LNCAP (cell line): ENCODE data around the gene NMNAT2.

Experiments
- TF ChIP-seq, protein P1 (sequence below): fragments of 450-650 bp; IDR thresholded peaks from 2 replicates; pipeline ENCODE4 v1.5.1; 2017; ENCODE audit warnings: mild to moderate bottlenecking

Gene NMNAT2

DNA sequence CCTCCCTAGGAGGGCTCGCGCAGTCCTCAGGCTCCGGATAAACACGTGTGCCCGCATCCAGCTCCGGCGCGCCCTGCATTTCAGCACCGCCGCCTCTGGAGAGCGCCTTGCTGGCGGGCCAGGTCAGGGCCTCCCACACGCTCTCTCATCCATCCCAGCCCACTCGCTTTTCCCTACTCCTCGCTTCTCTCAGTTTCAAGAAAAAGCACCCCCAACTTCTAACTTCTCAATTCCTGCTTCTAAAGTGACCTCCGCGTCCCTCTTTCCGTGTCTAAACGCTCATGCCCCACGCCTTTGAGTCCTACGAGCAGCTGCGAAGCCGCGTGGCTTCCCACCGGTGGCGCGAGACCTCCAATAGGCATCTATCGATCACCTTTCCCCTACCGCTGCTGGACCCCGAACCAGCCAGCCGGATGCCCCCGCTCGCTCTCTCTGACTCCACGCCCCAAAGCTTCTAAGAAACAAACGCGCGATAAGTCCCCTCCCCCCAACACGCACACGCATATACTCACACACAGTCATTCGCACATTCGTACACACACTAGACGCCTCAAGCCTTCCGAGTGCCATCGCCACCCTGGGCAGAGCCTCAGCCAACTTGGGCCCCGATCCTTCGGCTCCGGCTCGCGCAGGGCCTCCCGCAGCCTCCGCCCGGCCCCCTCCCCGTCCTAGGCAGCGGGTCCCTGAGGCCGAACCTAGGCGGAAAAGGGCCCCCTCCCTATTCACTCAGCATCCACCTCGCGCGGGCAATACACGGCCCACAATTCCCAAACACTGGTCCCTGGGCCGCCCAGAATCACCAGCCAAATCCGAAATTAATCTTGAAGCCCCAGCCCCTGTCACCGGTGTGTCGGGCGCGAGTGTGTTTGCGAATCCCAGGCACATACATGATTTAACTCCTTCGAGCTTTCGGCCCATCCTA is 1.1 kb downstream of the NMNAT2 start:
- TF ChIP-seq, protein P1, sequence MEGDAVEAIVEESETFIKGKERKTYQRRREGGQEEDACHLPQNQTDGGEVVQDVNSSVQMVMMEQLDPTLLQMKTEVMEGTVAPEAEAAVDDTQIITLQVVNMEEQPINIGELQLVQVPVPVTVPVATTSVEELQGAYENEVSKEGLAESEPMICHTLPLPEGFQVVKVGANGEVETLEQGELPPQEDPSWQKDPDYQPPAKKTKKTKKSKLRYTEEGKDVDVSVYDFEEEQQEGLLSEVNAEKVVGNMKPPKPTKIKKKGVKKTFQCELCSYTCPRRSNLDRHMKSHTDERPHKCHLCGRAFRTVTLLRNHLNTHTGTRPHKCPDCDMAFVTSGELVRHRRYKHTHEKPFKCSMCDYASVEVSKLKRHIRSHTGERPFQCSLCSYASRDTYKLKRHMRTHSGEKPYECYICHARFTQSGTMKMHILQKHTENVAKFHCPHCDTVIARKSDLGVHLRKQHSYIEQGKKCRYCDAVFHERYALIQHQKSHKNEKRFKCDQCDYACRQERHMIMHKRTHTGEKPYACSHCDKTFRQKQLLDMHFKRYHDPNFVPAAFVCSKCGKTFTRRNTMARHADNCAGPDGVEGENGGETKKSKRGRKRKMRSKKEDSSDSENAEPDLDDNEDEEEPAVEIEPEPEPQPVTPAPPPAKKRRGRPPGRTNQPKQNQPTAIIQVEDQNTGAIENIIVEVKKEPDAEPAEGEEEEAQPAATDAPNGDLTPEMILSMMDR: no peak

DNA sequence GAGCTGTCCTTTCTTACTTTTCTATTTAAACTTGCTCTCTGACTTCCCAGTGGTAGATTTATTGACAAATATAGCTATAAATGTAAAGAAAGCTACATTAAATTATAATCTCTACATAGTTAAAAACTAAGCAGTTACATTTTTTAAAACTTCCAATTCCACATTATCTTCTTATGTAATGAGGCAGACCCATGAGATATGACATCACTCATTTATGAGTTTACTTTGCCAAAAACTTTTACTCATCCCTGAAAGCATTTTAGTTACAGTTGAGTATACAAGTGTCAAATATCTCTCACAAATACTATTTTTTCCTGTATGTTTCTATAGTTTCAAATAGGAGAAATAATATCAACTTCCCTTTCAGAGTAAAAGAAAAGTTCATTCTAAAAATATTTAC is 3.8 kb downstream of the NMNAT2 start:
- TF ChIP-seq, protein P1: no peak

DNA sequence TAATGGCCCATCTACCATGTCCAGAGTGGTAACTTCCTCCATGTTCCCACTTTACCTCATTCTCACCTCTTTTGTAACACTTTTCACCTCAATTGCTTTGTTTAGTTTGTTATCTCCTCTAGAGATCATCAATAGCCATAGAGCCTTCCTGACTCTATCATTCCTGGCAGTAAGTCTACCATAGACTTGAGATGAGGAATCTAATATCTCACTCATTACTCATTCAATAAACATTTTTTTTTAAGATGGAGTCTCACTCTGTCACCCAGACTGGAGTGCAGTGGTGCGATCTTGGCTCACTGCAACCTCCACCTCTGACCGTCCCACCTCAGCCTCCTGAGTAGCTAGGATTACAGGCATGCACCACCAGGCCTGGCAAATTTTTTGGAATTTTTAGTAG is 7.1 kb downstream of the NMNAT2 start:
- TF ChIP-seq, protein P1: no peak

- TF ChIP-seq, protein P1: no peak
Observed at GRCh38 chr1:183407961-183408360, 10.2 kb downstream of the NMNAT2 start.

DNA sequence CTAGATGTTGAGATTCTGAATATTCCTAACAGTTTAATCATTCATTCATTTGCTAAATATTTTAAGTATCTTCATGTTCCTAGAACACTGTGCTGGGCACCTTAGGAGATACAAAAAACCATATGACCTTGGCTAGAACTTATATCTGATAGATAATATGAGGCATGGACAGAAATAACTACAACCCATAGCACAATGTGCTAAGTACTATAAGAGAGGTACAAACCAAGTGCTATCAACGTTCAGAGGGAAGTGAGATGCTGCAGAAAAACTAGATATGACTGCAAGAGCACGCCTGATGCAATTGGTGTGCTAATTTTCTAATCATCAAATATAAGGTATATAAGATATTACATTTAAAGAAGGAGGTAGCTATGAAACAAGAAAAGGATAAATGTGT is 10.7 kb downstream of the NMNAT2 start:
- TF ChIP-seq, protein P1: no peak

DNA sequence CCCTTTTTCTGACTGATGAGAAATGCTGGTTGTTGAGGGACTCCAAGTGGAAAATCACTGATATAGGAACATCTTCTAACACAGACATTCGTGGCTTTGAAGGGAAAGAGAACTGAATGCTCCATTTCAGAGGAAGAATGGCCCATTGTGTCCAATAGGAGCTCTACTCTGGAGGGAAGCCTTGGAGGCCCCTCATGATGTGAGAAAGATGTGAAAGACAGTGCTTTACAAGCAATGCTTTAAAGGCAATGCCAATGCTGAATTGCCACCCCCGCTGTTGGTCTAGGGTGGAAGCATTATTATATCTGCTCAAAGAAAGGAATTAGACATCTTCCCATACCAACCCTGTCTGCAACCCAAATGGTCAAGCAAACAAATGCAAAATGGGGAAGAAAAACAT is 13.7 kb downstream of the NMNAT2 start:
- TF ChIP-seq, protein P1: no peak

- TF ChIP-seq, protein P1: no peak
Observed at GRCh38 chr1:183403498-183403897, 14.7 kb downstream of the NMNAT2 start.
